ENCODE measurements around the gene COPS7A. TPM values are rescaled to one million over a fixed set of nuclear protein-coding genes. Genes with fewer than 3 reads are reported as not detected.

COPS7A gene
- total RNA-seq, 2 donors from 2014 or later = 69.9 to 78.2 TPM

DNA sequence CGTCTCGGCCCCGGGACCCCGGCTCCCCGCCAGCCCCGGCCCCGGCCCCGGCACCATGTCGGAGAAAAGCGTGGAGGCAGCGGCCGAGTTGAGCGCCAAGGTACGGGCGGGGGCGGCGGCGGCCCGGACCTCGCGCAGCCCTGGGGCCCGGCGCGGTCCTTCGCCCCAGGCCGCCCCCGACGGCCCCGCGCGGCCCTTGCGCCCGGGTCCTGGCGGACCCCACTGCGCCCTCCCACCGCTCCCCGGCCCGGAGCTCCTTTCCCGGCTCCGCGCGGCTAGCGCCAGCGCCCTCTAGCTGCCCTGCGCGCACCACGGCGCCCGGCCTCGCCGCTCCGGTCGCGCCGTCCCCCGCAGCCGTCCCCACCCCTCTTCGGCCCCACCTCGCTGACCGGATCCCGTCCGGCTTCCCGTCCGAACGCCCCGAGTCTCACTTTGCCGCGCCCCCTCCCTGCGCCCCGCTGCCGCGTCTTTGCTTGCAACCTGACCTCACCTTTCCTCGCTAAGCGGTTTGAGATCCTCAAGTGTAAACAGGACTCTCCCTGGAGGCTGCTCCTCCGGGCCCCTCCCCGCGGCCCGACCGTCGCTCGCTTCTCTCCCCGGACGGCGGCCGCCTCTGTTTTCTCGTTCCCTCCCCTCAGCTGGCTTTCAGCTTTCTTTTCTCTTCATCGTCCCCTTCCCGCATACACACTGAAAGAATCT is 43.0 kb downstream of the COPS7A start:
- Histone ChIP-seq H3K36me3 (peaks cover 22% of the 10 kb centered on the region), H3K4me1 (ENCODE audit: control insufficient read depth in 1 of 2, low read depth in 2 of 2) (peaks cover 22 to 55% of the 10 kb centered on the region in 2 donors), H3K4me3 (peak overlapping the region; percentile 97), H3K27me3 (replicated peaks; ENCODE audit: insufficient read depth) (no peaks in the 10 kb centered on the region), H3K9me3 (no peaks in the 10 kb centered on the region), H3K27ac (peak overlapping the region; percentile 86 to 95)
- peak; percentile 59 for TF ChIP-seq CTCF (IDR thresholded peaks at IDR 0.05)
- no peak for DNase-seq (ENCODE audit: low spot score)
- ATAC-seq (ENCODE audit: insufficient number of reproducible peaks, low FRiP score, low read depth) = no peak

- Histone ChIP-seq H3K4me3 (peak overlapping the region; percentile 97), H3K9me3 (no peaks in the 10 kb centered on the region), H3K4me1 (ENCODE audit: control insufficient read depth in 1 of 2, low read depth in 2 of 2) (peaks cover 25 to 61% of the 10 kb centered on the region in 2 donors), H3K27ac (peak overlapping the region; percentile 86 to 95), H3K36me3 (peaks cover 22% of the 10 kb centered on the region), H3K27me3 (replicated peaks; ENCODE audit: insufficient read depth) (no peaks in the 10 kb centered on the region)
- TF ChIP-seq CTCF (IDR thresholded peaks at IDR 0.05) = no peak
- ATAC-seq (ENCODE audit: insufficient number of reproducible peaks, low FRiP score, low read depth) (no peak), DNase-seq (ENCODE audit: low spot score) (no peak)
Observed at GRCh38 chr12:6767353-6768319, 43.8 kb downstream of the COPS7A start.

DNA sequence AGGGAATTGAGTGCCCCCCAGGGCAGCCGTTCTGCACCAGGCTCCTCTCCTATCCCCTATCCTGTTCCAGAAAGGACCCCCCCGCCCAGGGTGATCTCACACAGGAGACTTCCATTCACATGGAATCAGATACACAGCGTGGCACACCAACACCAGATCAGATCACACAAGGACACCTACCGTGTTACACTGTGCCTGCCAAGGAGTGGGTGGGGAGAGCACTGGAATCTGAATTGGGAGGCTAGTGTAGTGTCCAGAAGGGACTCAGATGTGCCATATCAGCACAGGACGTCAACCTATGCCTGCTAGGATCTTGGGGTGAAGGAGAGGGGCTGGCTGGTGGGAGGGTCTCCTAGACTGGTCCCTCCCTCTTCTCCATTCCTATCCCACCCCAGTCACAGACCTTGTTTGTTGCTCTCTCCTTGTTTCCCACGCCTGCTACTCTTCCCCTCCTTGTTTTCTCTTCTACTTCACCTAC is 44.6 kb downstream of the COPS7A start:
- Histone ChIP-seq H3K4me1 (ENCODE audit: control insufficient read depth in 1 of 2, low read depth in 2 of 2) (peaks cover 20 to 52% of the 10 kb centered on the region in 2 donors), H3K36me3 (peaks cover 22% of the 10 kb centered on the region)

DNA sequence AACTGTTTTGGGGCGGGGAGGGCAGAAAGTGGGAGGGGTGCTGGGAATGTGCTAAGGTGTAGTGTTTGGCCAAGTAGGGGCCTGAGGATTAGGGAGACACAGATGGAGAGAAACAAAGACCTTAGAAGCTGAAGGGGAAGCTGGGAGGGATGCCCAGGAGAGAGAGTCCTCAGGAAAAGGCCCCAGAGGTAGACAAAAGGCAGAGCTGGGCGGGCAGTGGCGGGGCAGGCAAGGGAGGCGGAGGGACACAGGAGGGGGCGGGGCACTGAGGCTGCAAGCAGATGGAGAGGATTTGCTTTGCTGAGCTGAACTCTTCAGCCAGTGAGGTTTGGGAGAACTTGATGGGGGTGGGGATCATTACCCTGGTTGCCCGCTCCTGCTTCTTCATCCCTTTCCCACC is 45.1 kb downstream of the COPS7A start:
- Histone ChIP-seq H3K9me3 (no peaks in the 10 kb centered on the region), H3K4me1 (ENCODE audit: control insufficient read depth in 1 of 2, low read depth in 2 of 2) (peaks cover 20 to 47% of the 10 kb centered on the region in 2 donors), H3K27ac (peak overlapping the region; percentile 1 to 86), H3K36me3 (peaks cover 22% of the 10 kb centered on the region), H3K27me3 (replicated peaks; ENCODE audit: insufficient read depth) (no peaks in the 10 kb centered on the region), H3K4me3 (peak overlapping the region; percentile 97)
- no peak for ATAC-seq (ENCODE audit: insufficient number of reproducible peaks, low FRiP score, low read depth)
- no peak for DNase-seq (ENCODE audit: low spot score)
- no peak for TF ChIP-seq CTCF (IDR thresholded peaks at IDR 0.05)

More for the DNA sequence above, 44.6 kb downstream of the COPS7A start:
- Histone ChIP-seq H3K9me3 (no peaks in the 10 kb centered on the region), H3K4me3 (peak overlapping the region; percentile 97), H3K27ac (peak overlapping the region; percentile 1 to 86), H3K27me3 (replicated peaks; ENCODE audit: insufficient read depth) (no peaks in the 10 kb centered on the region)
- no peak for ATAC-seq (ENCODE audit: insufficient number of reproducible peaks, low FRiP score, low read depth)
- TF ChIP-seq CTCF (IDR thresholded peaks at IDR 0.05) = no peak
- DNase-seq (ENCODE audit: low spot score) = no peak

DNA sequence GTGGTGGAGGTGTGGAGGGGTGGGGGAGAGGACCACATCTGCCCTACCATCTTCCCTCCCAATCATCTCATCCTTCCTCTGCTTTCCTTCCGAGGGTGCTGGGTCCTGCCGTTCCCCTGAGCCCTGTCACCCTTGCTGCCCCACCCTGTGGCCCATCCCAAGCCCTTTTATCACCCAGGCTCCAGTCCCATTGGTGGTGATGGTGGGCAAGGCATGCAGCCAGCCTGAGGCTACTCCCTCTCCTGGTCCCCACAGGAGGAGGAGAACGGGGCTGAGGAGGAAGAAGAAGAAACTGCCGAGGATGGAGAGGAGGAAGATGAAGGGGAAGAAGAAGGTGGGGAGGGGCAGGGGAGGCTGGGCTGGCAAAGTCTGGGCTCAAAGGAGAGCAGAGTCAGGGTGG is 45.8 kb downstream of the COPS7A start:
- H3K9me3 ChIP-seq = no peaks in the 10 kb centered on the region
- ATAC-seq (ENCODE audit: insufficient number of reproducible peaks, low FRiP score, low read depth) (no peak), DNase-seq (ENCODE audit: low spot score) (no peak)
- peaks cover 20 to 45% of the 10 kb centered on the region in 2 donors for H3K4me1 ChIP-seq (ENCODE audit: control insufficient read depth in 1 of 2, low read depth in 2 of 2)
- H3K27me3 ChIP-seq (replicated peaks; ENCODE audit: insufficient read depth) = no peaks in the 10 kb centered on the region
- TF ChIP-seq CTCF (IDR thresholded peaks at IDR 0.05) = no peak
- no peak overlapping the region for H3K27ac ChIP-seq
- H3K36me3 ChIP-seq = peaks cover 22% of the 10 kb centered on the region
- H3K4me3 ChIP-seq = no peak overlapping the region
